Endothelial cell of umbilical vein (primary cell): ENCODE measurements around the gene XKR3. TPM values are rescaled to one million over a fixed set of nuclear protein-coding genes. Genes with fewer than 3 reads are reported as not detected.

ENCODE experiments used
- BruUV-seq: library from RNA; stranded (reverse); fragments of 400-500 nt; replicated peaks from 2 replicates; lab custom pipeline; 2021; lab: Mats Ljungman, UMichigan
- CTCF ChIA-PET: fragments of 300-600, 350-600 bp; sonication (Branson Sonifier 250); formaldehyde crosslinking; loops from one replicate; lab custom pipeline; 2021; ENCODE audit warnings: antibody characterized with exemption, inconsistent platforms; lab: Charles Lee
- POLR2A ChIA-PET: fragments of 300-600, 350-600 bp; sonication (Branson Sonifier 250); formaldehyde crosslinking; loops from one replicate; lab custom pipeline; 2021; ENCODE audit warnings: antibody characterized with exemption, inconsistent platforms; lab: Charles Lee
- DNase-seq: peaks from one replicate; pipeline ENCODE4 v3.0.0-alpha.2; 2011; ENCODE audit warnings: low read depth, low spot score
- FAIRE-seq: peaks from 2 replicates; lab custom pipeline; 2011; peaks lifted over from hg19 to GRCh38; lab: Jason Lieb, UNC
- H2AFZ ChIP-seq: 2 replicates; pipeline ENCODE4 v1.6.0; 2012; ENCODE audit warnings: low read depth, low read length, control low read depth, inconsistent platforms
- H3K27ac ChIP-seq: 2 replicates; pipeline ENCODE4 v1.5.1; 2011; ENCODE audit warnings: low read depth, mild to moderate bottlenecking, control low read depth, low read length, moderate library complexity; ENCODE audit not compliant: insufficient read depth
- H3K27me3 ChIP-seq, 2 experiments: 2 replicates each; pipeline versions ENCODE4 v1.6.0 to v1.6.1; 2011; ENCODE audit warnings: low read length in 2 of 2, mixed read lengths in 1 of 2; ENCODE audit not compliant: control insufficient read depth in 2 of 2, insufficient read depth in 2 of 2
- H3K36me3 ChIP-seq, 2 experiments: 2 replicates in 1 of 2; 3 replicates in 1 of 2; pipeline ENCODE4 v1.5.1; 2011; ENCODE audit warnings: low read length in 2 of 2, mild to moderate bottlenecking in 1 of 2, moderate library complexity in 1 of 2; ENCODE audit not compliant: control insufficient read depth in 2 of 2, insufficient read depth in 2 of 2; ENCODE audit errors: extremely low read depth in 1 of 2
- H3K4me1 ChIP-seq: 3 replicates; pipeline ENCODE4 v1.5.1; 2011; ENCODE audit warnings: mild to moderate bottlenecking, low read length; ENCODE audit not compliant: control insufficient read depth, insufficient read depth; ENCODE audit errors: extremely low read depth
- H3K4me2 ChIP-seq: 2 replicates; pipeline ENCODE4 v1.6.1; 2011; ENCODE audit warnings: low read length, control low read depth, mixed read lengths; ENCODE audit not compliant: insufficient read depth
- H3K4me3 ChIP-seq, 3 experiments: fragments of 200-600 bp in 1 of 3; sonication (generic), shearing (Covaris generic) in 1 of 3; replicated peaks in 1 of 3; 2 replicates each; pipeline ENCODE4 v1.5.1; 2011 to 2016; ENCODE audit warnings: control low read depth in 3 of 3, low read length in 3 of 3, mild to moderate bottlenecking in 2 of 3, inconsistent platforms in 1 of 3, low read depth in 1 of 3, moderate library complexity in 1 of 3; ENCODE audit not compliant: insufficient read depth in 1 of 3
- H3K79me2 ChIP-seq: 2 replicates; pipeline ENCODE4 v1.6.0; 2012; ENCODE audit warnings: low read length, inconsistent platforms; ENCODE audit not compliant: control insufficient read depth, insufficient read depth
- H3K9ac ChIP-seq: replicated peaks from 2 replicates; pipeline ENCODE3; 2011; ENCODE audit warnings: low read length, control low read depth; ENCODE audit not compliant: insufficient read depth; ENCODE audit errors: extremely low read depth
- H3K9me1 ChIP-seq: replicated peaks from 3 replicates; pipeline ENCODE4 v1.6.0; 2011; ENCODE audit warnings: mild to moderate bottlenecking, low read length; ENCODE audit not compliant: control insufficient read depth, insufficient read depth; ENCODE audit errors: extremely low read depth
- H3K9me3 ChIP-seq: replicated peaks from 2 replicates; pipeline ENCODE4 v1.5.1; 2012; ENCODE audit warnings: low read length, inconsistent platforms; ENCODE audit not compliant: control insufficient read depth, insufficient read depth
- H4K20me1 ChIP-seq: replicated peaks from 2 replicates; pipeline ENCODE3; 2011; ENCODE audit warnings: mild to moderate bottlenecking, low read length; ENCODE audit not compliant: control insufficient read depth, insufficient read depth; ENCODE audit errors: extremely low read depth
- CTCF ChIP-seq, 2 donors: IDR thresholded peaks; 1 replicate in 1 of 2; 2 replicates in 1 of 2; pipeline ENCODE4 v1.5.1; 2011; ENCODE audit warnings: low read length in 2 of 2, mild to moderate bottlenecking in 2 of 2, moderate library complexity in 2 of 2, control low read depth in 1 of 2, inconsistent platforms in 1 of 2, low read depth in 1 of 2; ENCODE audit not compliant: insufficient read depth in 1 of 2; ENCODE audit errors: extremely low read depth in 1 of 2
- EZH2 ChIP-seq: IDR thresholded peaks from 2 replicates; pipeline ENCODE4 v1.6.1; 2012; ENCODE audit warnings: borderline replicate concordance, low read depth, mild to moderate bottlenecking, moderate library complexity, low read length, inconsistent platforms; ENCODE audit not compliant: severe bottlenecking
- GATA2 ChIP-seq: IDR thresholded peaks from 2 replicates; pipeline ENCODE4 v1.7.0; 2011; ENCODE audit warnings: low read depth, mild to moderate bottlenecking, moderate library complexity, mixed read lengths, low read length; ENCODE audit not compliant: insufficient read length, insufficient read depth
- JUN ChIP-seq: IDR thresholded peaks from 2 replicates; pipeline ENCODE4 v1.6.1; 2011; ENCODE audit warnings: borderline replicate concordance, low read depth; ENCODE audit not compliant: insufficient read length, insufficient read depth
- POLR2A ChIP-seq: IDR thresholded peaks from 2 replicates; pipeline ENCODE4 v1.6.1; 2012; ENCODE audit warnings: low read depth, mild to moderate bottlenecking, control low read depth, low read length
- POLR2AphosphoS5 ChIP-seq: IDR thresholded peaks from 2 replicates; pipeline ENCODE4 v1.6.1; 2012; ENCODE audit warnings: low read depth, mild to moderate bottlenecking, control low read depth, low read length, moderate library complexity; ENCODE audit not compliant: insufficient read depth
- dilution Hi-C: fragments of 300-500 bp; cut with MboI; formaldehyde crosslinking; loops from one replicate; pipeline ENCODE4 v1.15.0; 2019; ENCODE audit warnings: low sequenced_read_pairs; ENCODE audit not compliant: extremely low pct_ligation_motif_present
- intact Hi-C: fragments of 100-400 bp; cut with micrococcal nuclease; formaldehyde crosslinking; loops from one replicate; pipeline ENCODE4 v1.10.0; 2022
- polyA plus RNA-seq, 4 experiments: library from polyadenylated mRNA; depleted of rRNA in 3 of 4; stranded (reverse) in 3 of 4; unstranded in 1 of 4; fragments of >200 nt; gene quantifications; 2 replicates each; pipeline versions ENCODE4 v1.2.1 to v1.2.3, GENCODE V29; 2011 to 2012; ENCODE audit warnings: missing spikeins in 1 of 4
- total RNA-seq: library from RNA; stranded (reverse); gene quantifications from 2 replicates; pipeline ENCODE4 v1.2.3, GENCODE V29; 2021

The XKR3 gene
- total and polyA plus RNA-seq, 2 donors (not counting 3 experiments of a cell fraction or from before 2014, with no cell fraction given) = not detected

GRCh38 chr22:16827506-16827905 is 2.3 kb upstream of the XKR3 start:
- no peak overlapping the region for H3K27ac ChIP-seq

GRCh38 chr22:16819249-16819648 is 6.0 kb downstream of the XKR3 start:
- Histone ChIP-seq H3K27me3 (no peaks in the 10 kb centered on the region), H3K27ac (no peak overlapping the region), H2AFZ (no peak overlapping the region), H3K79me2 (no peaks in the 10 kb centered on the region), H3K9me3 (peaks cover 7% of the 10 kb centered on the region), H3K4me1 (no peaks in the 10 kb centered on the region), H3K36me3 (no peaks in the 10 kb centered on the region), H3K9ac (no peak overlapping the region), H4K20me1 (no peaks in the 10 kb centered on the region), H3K9me1 (no peaks in the 10 kb centered on the region), H3K4me3 (no peak overlapping the region), H3K4me2 (no peak overlapping the region)
- ChIA-PET POLR2A (no interaction called here), CTCF (no interaction called here)
- no TSS peak for BruUV-seq
- intact Hi-C loops (no loop called here), dilution Hi-C loops (no loop called here)
- FAIRE-seq = no peak
- no peak for DNase-seq
- TF ChIP-seq JUN = no peak
- no peak for TF ChIP-seq POLR2AphosphoS5
- TF ChIP-seq POLR2A = no peak
- no peak for TF ChIP-seq CTCF (IDR thresholded peaks at IDR 0.05; ENCODE audit: extremely low read depth in 1 of 2, insufficient read depth in 1 of 2, low read depth in 1 of 2, low read length in 2 of 2)

More at GRCh38 chr22:16827506-16827905, 2.3 kb upstream of the XKR3 start:
- ChIA-PET POLR2A (no interaction called here), CTCF (no interaction called here)
- Histone ChIP-seq H3K27me3 (no peaks in the 10 kb centered on the region), H3K9ac (no peak overlapping the region), H3K36me3 (no peaks in the 10 kb centered on the region), H3K9me1 (no peaks in the 10 kb centered on the region), H3K4me1 (no peaks in the 10 kb centered on the region), H3K4me2 (no peak overlapping the region), H4K20me1 (no peaks in the 10 kb centered on the region), H3K79me2 (no peaks in the 10 kb centered on the region), H3K9me3 (peaks cover 3% of the 10 kb centered on the region), H3K4me3 (no peak overlapping the region), H2AFZ (no peak overlapping the region)
- intact Hi-C loops (no loop called here), dilution Hi-C loops (no loop called here)
- FAIRE-seq (no peak), DNase-seq (no peak)
- TF ChIP-seq CTCF (IDR thresholded peaks at IDR 0.05; ENCODE audit: extremely low read depth in 1 of 2, insufficient read depth in 1 of 2, low read depth in 1 of 2, low read length in 2 of 2) (no peak), JUN (no peak), EZH2 (no peak), GATA2 (no peak)
- no TSS peak for BruUV-seq
